OCI-LY7 (cell line): Measurements from ENCODE around the gene BCDIN3D.

Experiments used
- CTCF ChIP-seq: fragments of 200-600 bp; sonication (generic); conservative IDR thresholded peaks from 2 replicates; pipeline ENCODE4 v1.5.1; 2014; ENCODE audit warnings: mild to moderate bottlenecking, antibody characterized with exemption, low read length, moderate library complexity, mixed read lengths
- EZH2phosphoT487 ChIP-seq: fragments of 200-600 bp; sonication (generic); IDR thresholded peaks from 2 replicates; pipeline ENCODE4 v1.6.1; 2018; ENCODE audit warnings: low read depth, borderline replicate concordance, mild to moderate bottlenecking, mixed run types, antibody characterized with exemption, low read length, moderate library complexity, mixed read lengths

- TF ChIP-seq CTCF, result no peak
- no peak for TF ChIP-seq EZH2phosphoT487
These were observed 3.1 kb upstream of the BCDIN3D start for GRCh38 chr12:49846032-49846431.
